ENCODE data around the gene CMSS1.

CMSS1 gene

GRCh38 chr3:99960123-99960878 lies 142.6 kb downstream of the CMSS1 start:
- no peak for DNase-seq (ENCODE audit: low read depth)
- TF ChIP-seq CTCF (IDR thresholded peaks at IDR 0.05; ENCODE audit: low read depth, low read length, missing control alignments), result no peak
- no peak overlapping the region for H3K4me3 ChIP-seq (ENCODE audit: low read depth, low read length)

GRCh38 chr3:99960941-99961340 lies 143.3 kb downstream of the CMSS1 start:
- TF ChIP-seq CTCF (IDR thresholded peaks at IDR 0.05; ENCODE audit: low read depth, low read length, missing control alignments), result no peak
- DNase-seq (ENCODE audit: low read depth), result no peak
- H3K4me3 ChIP-seq (ENCODE audit: low read depth, low read length), result no peak overlapping the region

GRCh38 chr3:99961756-99962515 lies 144.3 kb downstream of the CMSS1 start:
- no peak for TF ChIP-seq CTCF (IDR thresholded peaks at IDR 0.05; ENCODE audit: low read depth, low read length, missing control alignments)
- DNase-seq (ENCODE audit: low read depth), result no peak
- H3K4me3 ChIP-seq (ENCODE audit: low read depth, low read length), result no peak overlapping the region

DNA sequence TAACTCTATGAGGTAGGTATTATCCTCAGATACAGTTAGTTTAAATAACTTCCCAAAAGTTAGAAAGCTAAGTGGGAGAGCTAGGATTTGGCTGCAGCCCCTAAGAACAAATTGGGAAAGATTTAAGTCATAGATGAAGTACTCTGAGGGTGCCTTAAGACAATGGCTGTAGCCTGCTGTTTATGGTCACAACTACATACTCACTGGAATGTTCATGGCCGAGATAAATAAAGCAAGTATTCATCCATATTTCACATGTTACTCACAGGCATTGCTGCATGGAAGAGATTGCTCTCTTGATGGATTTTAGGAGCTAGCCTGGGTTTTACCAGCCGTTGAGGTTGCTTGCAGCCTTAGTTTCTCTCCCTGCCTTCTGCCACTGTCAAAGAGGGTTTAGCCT lies 145.0 kb downstream of the CMSS1 start:
- TF ChIP-seq CTCF (IDR thresholded peaks at IDR 0.05; ENCODE audit: low read depth, low read length, missing control alignments), result no peak
- DNase-seq (ENCODE audit: low read depth), result no peak

GRCh38 chr3:99965077-99965476 lies 147.4 kb downstream of the CMSS1 start:
- no peak overlapping the region for H3K4me3 ChIP-seq (ENCODE audit: low read depth, low read length)
- no peak for TF ChIP-seq CTCF (IDR thresholded peaks at IDR 0.05; ENCODE audit: low read depth, low read length, missing control alignments)
- no peak for DNase-seq (ENCODE audit: low read depth)

More for the DNA sequence above, 145.0 kb downstream of the CMSS1 start:
- no peak overlapping the region for H3K4me3 ChIP-seq (ENCODE audit: low read depth, low read length)

- TF ChIP-seq CTCF (IDR thresholded peaks at IDR 0.05; ENCODE audit: low read depth, low read length, missing control alignments), result no peak
- DNase-seq (ENCODE audit: low read depth), result no peak
- H3K4me3 ChIP-seq (ENCODE audit: low read depth, low read length), result no peak overlapping the region
These were observed 148.2 kb downstream of the CMSS1 start for GRCh38 chr3:99965681-99966408.
